Activated CD4-positive, alpha-beta T cell treated with anti-CD3 and anti-CD28 coated beads, Interleukin-2, Interleukin-6, amounts not matched to agents 100 ng/mL and 50 ng/mL, durations not matched to agents 16 hours and 8 hours (primary cell): ENCODE measurements around the gene RSF1.
"Not testable (repeated sequence)": the region's sequence is repeated elsewhere in the genome, so short reads cannot be mapped to it uniquely, and the experiment has no call there.

Experiments
- DNase-seq: peaks from one replicate; pipeline ENCODE4 v3.0.0-alpha.2; 2020

The RSF1 gene

GRCh38 chr11:77820565-77821348, at the start of gene RSF1, which contains the start of gene AAMDC:
Gene RSF1, minus strand, starts transcription at chr11:77820722. Its CDS starts 8 bp downstream, at chr11:77820714.
Gene AAMDC, plus strand, starts transcription at chr11:77821144. Its CDS starts 21,353 bp downstream, at chr11:77842497.
- DNase-seq, result peak; percentile 96

GRCh38 chr11:77868744-77869143, 48.2 kb upstream of the RSF1 start:
- DNase-seq, result no peak

GRCh38 chr11:77866336-77866735, 45.8 kb upstream of the RSF1 start:
- no peak for DNase-seq

GRCh38 chr11:77865805-77866204, 45.3 kb upstream of the RSF1 start:
- DNase-seq, result no peak

- DNase-seq, result not testable (repeated sequence)
These were observed 40.9 kb upstream of the RSF1 start for GRCh38 chr11:77861444-77861843.

- DNase-seq, result not testable (repeated sequence)
These were observed 37.5 kb upstream of the RSF1 start for GRCh38 chr11:77857906-77858457.

- DNase-seq, result no peak
These were observed 34.3 kb upstream of the RSF1 start for GRCh38 chr11:77854838-77855237.

- DNase-seq, result no peak
These were observed 31.0 kb upstream of the RSF1 start for GRCh38 chr11:77851503-77851902.

- DNase-seq, result not testable (repeated sequence)
These were observed 23.2 kb upstream of the RSF1 start for GRCh38 chr11:77843700-77844099.

GRCh38 chr11:77842441-77843121, 22.1 kb upstream of the RSF1 start:
- no peak for DNase-seq

GRCh38 chr11:77833302-77833701, 12.8 kb upstream of the RSF1 start:
- no peak for DNase-seq

GRCh38 chr11:77828926-77829325, 8.4 kb upstream of the RSF1 start:
- no peak for DNase-seq

GRCh38 chr11:77823775-77824174, 3.3 kb upstream of the RSF1 start:
- DNase-seq, result no peak

- not testable (repeated sequence) for DNase-seq
These were observed 1.6 kb upstream of the RSF1 start for GRCh38 chr11:77822126-77822525.

- peak; percentile 7 for DNase-seq
These were observed 878 bp upstream of the RSF1 start for GRCh38 chr11:77821349-77821851.

GRCh38 chr11:77819921-77820564, 479 bp downstream of the RSF1 start:
- peak; percentile 33 for DNase-seq

- peak; percentile 89 for DNase-seq
These were observed 1.1 kb downstream of the RSF1 start for GRCh38 chr11:77819411-77819920.

- DNase-seq, result no peak
These were observed 5.1 kb downstream of the RSF1 start for GRCh38 chr11:77815459-77815858.

GRCh38 chr11:77814848-77815247, 5.7 kb downstream of the RSF1 start:
- no peak for DNase-seq

GRCh38 chr11:77813256-77813655, 7.3 kb downstream of the RSF1 start:
- DNase-seq, result no peak

GRCh38 chr11:77806993-77807392, 13.5 kb downstream of the RSF1 start:
- DNase-seq, result no peak

- no peak for DNase-seq
These were observed 14.1 kb downstream of the RSF1 start for GRCh38 chr11:77806415-77806814.

GRCh38 chr11:77801477-77801876, 19.0 kb downstream of the RSF1 start:
- no peak for DNase-seq
